ENCODE measurements around the gene TST.

Gene TST

GRCh38 chr22:37026325-37026724 lies 7.1 kb upstream of the TST start:
- H3K36me3 ChIP-seq, result peaks cover 39 to 78% (median 60%) of the 10 kb centered on the region in 3 donors
- no peak overlapping the region for H3K27ac ChIP-seq
- intact Hi-C loops (cut with DNase I; ENCODE audit: low total_unique reads), result no loop called here
- peaks cover 0 to 30% (median 5%) of the 10 kb centered on the region in 4 donors for H3K4me1 ChIP-seq
- no peak for TF ChIP-seq CTCF (IDR thresholded peaks at IDR 0.05)
- no peak for DNase-seq
- no peaks in the 10 kb centered on the region for H3K27me3 ChIP-seq
- no peaks in the 10 kb centered on the region for H3K9me3 ChIP-seq
- H3K4me3 ChIP-seq, result no peak overlapping the region

- peaks cover 0 to 37% (median 13%) of the 10 kb centered on the region in 4 donors for H3K4me1 ChIP-seq
- H3K27me3 ChIP-seq, result no peaks in the 10 kb centered on the region
- intact Hi-C loops (cut with DNase I; ENCODE audit: low total_unique reads), result no loop called here
- H3K36me3 ChIP-seq, result peaks cover 39 to 71% (median 60%) of the 10 kb centered on the region in 3 donors
- no peaks in the 10 kb centered on the region for H3K9me3 ChIP-seq
- TF ChIP-seq CTCF (IDR thresholded peaks at IDR 0.05), result no peak
- no peak overlapping the region for H3K27ac ChIP-seq
- DNase-seq, result no peak
- H3K4me3 ChIP-seq, result no peak overlapping the region
These were observed 6.3 kb upstream of the TST start for GRCh38 chr22:37025500-37026070.

DNA sequence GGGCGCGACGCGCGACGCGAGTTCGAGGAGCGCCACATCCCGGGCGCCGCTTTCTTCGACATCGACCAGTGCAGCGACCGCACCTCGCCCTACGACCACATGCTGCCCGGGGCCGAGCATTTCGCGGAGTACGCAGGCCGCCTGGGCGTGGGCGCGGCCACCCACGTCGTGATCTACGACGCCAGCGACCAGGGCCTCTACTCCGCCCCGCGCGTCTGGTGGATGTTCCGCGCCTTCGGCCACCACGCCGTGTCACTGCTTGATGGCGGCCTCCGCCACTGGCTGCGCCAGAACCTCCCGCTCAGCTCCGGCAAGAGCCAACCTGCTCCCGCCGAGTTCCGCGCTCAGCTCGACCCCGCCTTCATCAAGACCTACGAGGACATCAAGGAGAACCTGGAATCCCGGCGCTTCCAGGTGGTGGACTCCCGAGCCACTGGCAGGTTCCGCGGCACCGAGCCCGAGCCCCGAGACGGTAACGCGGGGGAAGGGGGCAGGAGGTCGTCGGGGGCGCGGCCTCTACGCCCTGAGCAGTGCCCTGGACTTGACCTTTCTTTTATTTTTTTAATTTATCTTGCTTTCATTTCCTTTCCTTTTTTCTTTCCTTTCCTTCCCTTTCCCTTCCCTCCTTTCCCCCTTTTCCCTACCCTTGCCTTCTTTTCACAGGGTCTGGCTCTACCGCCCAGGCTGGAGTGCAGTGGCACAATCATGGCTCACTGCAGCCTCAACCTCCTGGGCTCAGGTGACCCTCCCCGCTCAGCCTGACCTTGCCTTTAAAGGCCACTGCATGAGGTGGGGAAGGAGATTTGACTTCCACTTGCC lies 5.3 kb upstream of the TST start:
- Histone ChIP-seq H3K4me3 (no peak overlapping the region), H3K36me3 (peaks cover 34 to 60% (median 55%) of the 10 kb centered on the region in 3 donors), H3K27ac (no peak overlapping the region), H3K27me3 (no peaks in the 10 kb centered on the region), H3K4me1 (peaks cover 0 to 41% (median 16%) of the 10 kb centered on the region in 4 donors), H3K9me3 (no peaks in the 10 kb centered on the region)
- DNase-seq, result no peak
- no peak for TF ChIP-seq CTCF (IDR thresholded peaks at IDR 0.05)
- intact Hi-C loops (cut with DNase I; ENCODE audit: low total_unique reads), result no loop called here

GRCh38 chr22:37023743-37024338 lies 4.6 kb upstream of the TST start:
- Histone ChIP-seq H3K4me3 (no peak overlapping the region), H3K4me1 (peaks cover 0 to 41% (median 16%) of the 10 kb centered on the region in 4 donors), H3K27ac (no peak overlapping the region), H3K9me3 (no peaks in the 10 kb centered on the region), H3K36me3 (peaks cover 32 to 53% (median 48%) of the 10 kb centered on the region in 3 donors), H3K27me3 (no peaks in the 10 kb centered on the region)
- TF ChIP-seq CTCF (IDR thresholded peaks at IDR 0.05), result no peak
- intact Hi-C loops (cut with DNase I; ENCODE audit: low total_unique reads), result no loop called here
- DNase-seq, result no peak

DNA sequence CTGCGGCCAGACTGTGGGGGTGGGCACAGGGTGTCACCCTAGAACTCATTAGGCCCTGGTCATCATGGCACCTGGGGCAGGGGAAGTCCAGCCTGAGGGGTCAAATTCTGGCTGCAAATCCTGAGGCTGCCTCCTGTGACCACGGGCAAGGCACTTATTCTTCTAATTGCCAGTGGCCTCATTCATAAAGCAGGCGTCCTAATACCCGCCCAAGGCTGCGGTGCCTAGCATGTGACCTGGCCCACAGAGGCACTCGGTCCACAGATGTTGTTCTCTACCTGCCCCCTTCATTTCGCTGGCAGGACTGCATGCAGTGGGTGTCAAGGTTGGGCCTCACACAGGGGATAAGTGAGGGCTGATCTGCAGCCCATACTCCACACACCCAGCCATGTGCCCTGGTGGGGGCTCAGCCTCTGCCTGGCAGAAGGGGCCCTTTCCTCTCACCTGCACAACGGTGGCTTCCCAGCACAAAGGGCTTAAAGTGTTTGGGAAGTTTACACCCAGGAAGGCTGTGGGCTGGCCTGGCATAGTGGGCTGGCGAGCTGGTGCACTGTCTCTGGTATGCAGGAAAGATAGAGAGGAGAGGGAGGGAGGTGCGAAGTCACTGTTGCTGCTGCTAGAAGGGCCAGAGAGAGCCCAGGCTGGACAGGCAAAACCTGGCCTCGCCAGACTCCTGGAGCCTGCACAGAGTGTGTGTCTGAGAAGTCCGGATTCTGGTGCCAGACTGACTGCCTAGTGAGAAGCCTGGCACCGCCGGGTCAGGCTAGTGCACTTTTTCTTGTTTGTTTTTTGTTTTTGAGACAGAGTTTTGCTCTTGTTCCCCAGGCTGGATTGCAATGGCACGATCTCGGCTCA lies 3.5 kb upstream of the TST start:
- peaks cover 32 to 42% (median 37%) of the 10 kb centered on the region in 3 donors for H3K36me3 ChIP-seq
- no peak overlapping the region for H3K27ac ChIP-seq
- no peak for TF ChIP-seq CTCF (IDR thresholded peaks at IDR 0.05)
- H3K9me3 ChIP-seq, result no peaks in the 10 kb centered on the region
- H3K4me1 ChIP-seq, result peaks cover 0 to 50% (median 26%) of the 10 kb centered on the region in 4 donors
- intact Hi-C loops (cut with DNase I; ENCODE audit: low total_unique reads), result no loop called here
- no peaks in the 10 kb centered on the region for H3K27me3 ChIP-seq
- no peak overlapping the region for H3K4me3 ChIP-seq
- no peak for DNase-seq
